Mammary microvascular endothelial cell (primary cell): ENCODE data around the gene LINC01488. TPM values are rescaled to one million over a fixed set of nuclear protein-coding genes. Genes with fewer than 3 reads are reported as not detected.

Experiments used
- total RNA-seq: library from RNA; depleted of rRNA; stranded (reverse); fragments of >200 nt; gene quantifications from 2 replicates; pipeline ENCODE4 v1.2.3, GENCODE V29; 2015

LINC01488 gene
- total RNA-seq, result not detected in 2 replicates

GRCh38 chr11:69481393-69481844 is at the start of gene LINC01488:
LINC01488 (plus strand) TSS chr11:69481663.

Other genes with a start within 250 kb of the LINC01488 start
- gene MYEOV, start 187.5 kb upstream of the LINC01488 start, total RNA-seq, result 10.7 and 14.1 TPM in 2 replicates
- 558 and 576 TPM in 2 replicates for gene CCND1, start 159.5 kb downstream of the LINC01488 start, total RNA-seq
- 15.8 and 24.2 TPM in 2 replicates for gene LTO1, start 193.7 kb downstream of the LINC01488 start, total RNA-seq
- not detected in 2 replicates for gene FGF19, start 222.4 kb downstream of the LINC01488 start, total RNA-seq